ENCODE data around the gene PARD3. TPM values are rescaled to one million over a fixed set of nuclear protein-coding genes. Genes with fewer than 3 reads are reported as not detected.

Gene PARD3
- polyA plus RNA-seq, 3 donors: 0.51 TPM; not detected in 2

- H3K27me3 Mint-ChIP-seq (ENCODE audit: low read depth in 3 of 3): no peaks in the 10 kb centered on the region
- Histone ChIP-seq H3K27ac (ENCODE audit: low read depth in 1 of 2, low read length in 2 of 2) (no peak overlapping the region), H3K36me3 (replicated peaks in 1 of 2; ENCODE audit: control insufficient read depth in 1 of 2, insufficient read depth in 2 of 2, low read length in 2 of 2) (no peaks in the 10 kb centered on the region), H2AFZ (ENCODE audit: insufficient read depth, low read depth, low read length, poor library complexity, severe bottlenecking) (no peak overlapping the region), H3K4me2 (replicated peaks; ENCODE audit: extremely low read depth, low read length, poor library complexity, severe bottlenecking) (no peak overlapping the region), H3K9ac (ENCODE audit: insufficient read depth, low read length, poor library complexity, severe bottlenecking) (no peak overlapping the region), H3K27me3 (ENCODE audit: control insufficient read depth in 2 of 2, insufficient read depth in 2 of 2, low read length in 2 of 2) (no peaks in the 10 kb centered on the region), H3K4me1 (ENCODE audit: control insufficient read depth in 1 of 2, insufficient read depth in 2 of 2, low read length in 2 of 2) (no peaks in the 10 kb centered on the region), H4K20me1 (ENCODE audit: insufficient read depth, low read length) (no peaks in the 10 kb centered on the region), H3K4me3 (replicated peaks in 1 of 3; ENCODE audit: low read depth in 2 of 3, low read length in 3 of 3) (no peak overlapping the region), H3K9me3 (replicated peaks in 1 of 2; ENCODE audit: control insufficient read depth in 1 of 2, insufficient read depth in 1 of 2, low read length in 2 of 2) (no peaks in the 10 kb centered on the region), H3K79me2 (ENCODE audit: insufficient read depth, low read length) (no peaks in the 10 kb centered on the region)
- H3K9me3 Mint-ChIP-seq: no peaks in the 10 kb centered on the region
- intact Hi-C loops (cut with micrococcal nuclease): no loop called here
- H3K36me3 Mint-ChIP-seq: no peaks in the 10 kb centered on the region
- 82% methylated on average over 6 of the region's 13 CpGs for WGBS (ENCODE audit: insufficient coverage)
- H3K4me3 Mint-ChIP-seq: peak overlapping the region in 1 of 2 donors; percentile 49
- H3K4me1 Mint-ChIP-seq: no peaks in the 10 kb centered on the region
- TF ChIP-seq CTCF (IDR thresholded peaks at IDR 0.05): no peak
- no peak overlapping the region for H3K27ac Mint-ChIP-seq
- DNase-seq: no peak
Measured at GRCh38 chr10:34539533-34540315, 275.4 kb downstream of the PARD3 start.

DNA sequence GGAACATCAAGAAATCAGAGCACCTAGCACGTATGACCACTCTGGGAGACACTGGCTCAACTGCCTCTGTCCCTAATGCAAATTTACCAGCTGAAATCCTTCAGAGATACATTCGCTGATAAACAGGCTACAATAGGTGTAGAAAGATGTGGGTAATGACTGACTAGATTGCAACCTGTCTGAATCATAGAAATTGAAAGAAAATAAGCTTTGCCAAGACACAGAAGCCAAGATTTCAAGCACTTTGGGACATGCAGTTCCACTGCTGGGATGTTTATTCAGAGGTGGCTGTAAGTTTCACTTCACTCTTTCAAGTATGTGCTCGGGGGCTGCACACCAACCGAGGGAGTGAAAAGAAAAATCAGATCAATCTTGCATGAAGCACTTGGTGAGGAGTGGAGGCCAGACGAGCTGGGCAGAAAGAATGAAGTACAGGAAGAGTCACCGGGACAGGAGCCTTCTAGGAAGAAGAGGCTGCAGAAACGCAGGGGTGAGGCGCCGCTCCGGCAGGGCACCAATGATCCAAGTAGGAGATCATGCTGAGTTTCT is 276.7 kb downstream of the PARD3 start:
- DNase-seq: no peak
- Histone ChIP-seq H3K9ac (ENCODE audit: insufficient read depth, low read length, poor library complexity, severe bottlenecking) (no peak overlapping the region), H3K4me1 (ENCODE audit: control insufficient read depth in 1 of 2, insufficient read depth in 2 of 2, low read length in 2 of 2) (no peaks in the 10 kb centered on the region), H3K4me3 (replicated peaks in 1 of 3; ENCODE audit: low read depth in 2 of 3, low read length in 3 of 3) (no peak overlapping the region), H4K20me1 (ENCODE audit: insufficient read depth, low read length) (no peaks in the 10 kb centered on the region), H3K27me3 (ENCODE audit: control insufficient read depth in 2 of 2, insufficient read depth in 2 of 2, low read length in 2 of 2) (no peaks in the 10 kb centered on the region), H3K79me2 (ENCODE audit: insufficient read depth, low read length) (no peaks in the 10 kb centered on the region), H3K36me3 (replicated peaks in 1 of 2; ENCODE audit: control insufficient read depth in 1 of 2, insufficient read depth in 2 of 2, low read length in 2 of 2) (no peaks in the 10 kb centered on the region), H3K9me3 (replicated peaks in 1 of 2; ENCODE audit: control insufficient read depth in 1 of 2, insufficient read depth in 1 of 2, low read length in 2 of 2) (no peaks in the 10 kb centered on the region), H3K4me2 (replicated peaks; ENCODE audit: extremely low read depth, low read length, poor library complexity, severe bottlenecking) (no peak overlapping the region), H2AFZ (ENCODE audit: insufficient read depth, low read depth, low read length, poor library complexity, severe bottlenecking) (no peak overlapping the region), H3K27ac (ENCODE audit: low read depth in 1 of 2, low read length in 2 of 2) (no peak overlapping the region)
- no peak for TF ChIP-seq CTCF (IDR thresholded peaks at IDR 0.05)
- 83% methylated on average over 5 of the region's 10 CpGs for WGBS (ENCODE audit: insufficient coverage)
- Mint-ChIP-seq H3K27ac (no peak overlapping the region), H3K27me3 (ENCODE audit: low read depth in 3 of 3) (no peaks in the 10 kb centered on the region), H3K4me3 (no peak overlapping the region), H3K36me3 (no peaks in the 10 kb centered on the region), H3K9me3 (peaks cover 0 to 4% (median 0%) of the 10 kb centered on the region in 7 donors), H3K4me1 (no peaks in the 10 kb centered on the region)
- intact Hi-C loops (cut with micrococcal nuclease): no loop called here

Measured in CD14-positive monocyte (primary cell).